ENCODE measurements around the gene USPL1.

GRCh38 chr13:30671271-30671815, 53.6 kb downstream of the USPL1 start:
- TF ChIP-seq REST (IDR thresholded peaks at IDR 0.05) (no peak), POLR2A (IDR thresholded peaks at IDR 0.05; ENCODE audit: low read length) (no peak), EP300 (IDR thresholded peaks at IDR 0.05) (no peak), JUN (IDR thresholded peaks at IDR 0.05) (no peak), CTCF (IDR thresholded peaks at IDR 0.05) (no peak), MAX (IDR thresholded peaks at IDR 0.05) (no peak), GATA3 (IDR thresholded peaks at IDR 0.05; ENCODE audit: borderline replicate concordance) (no peak), POLR2AphosphoS2 (conservative IDR thresholded peaks at IDR 0.05; ENCODE audit: low read length) (no peak), E2F6 (IDR thresholded peaks at IDR 0.05; ENCODE audit: borderline replicate concordance, low read depth) (no peak), CHD4 (IDR thresholded peaks at IDR 0.05; ENCODE audit: borderline replicate concordance) (no peak), ZC3H11A (IDR thresholded peaks at IDR 0.05) (no peak), RCOR1 (IDR thresholded peaks at IDR 0.05; ENCODE audit: low read depth, low read length) (no peak), MYC (IDR thresholded peaks at IDR 0.05; ENCODE audit: borderline replicate concordance, low read length) (no peak)

All from A549 (cell line).